Motor neuron (in vitro differentiated cells): ENCODE measurements around the gene ZFP36L2. TPM values are rescaled to one million over a fixed set of nuclear protein-coding genes. Genes with fewer than 3 reads are reported as not detected.

Experiments used
- ATAC-seq, 8 experiments: fragments of 200-7000 bp; cut with Tn5 transposase; replicated peaks in 6 of 8; 2 replicates each; pipeline ENCODE4 v1.8.0; 2021; ENCODE audit warnings: mild to moderate bottlenecking in 8 of 8, moderate library complexity in 8 of 8
- H3K27ac ChIP-seq, 2 donors: fragments of 250-450 bp; sonication (Bioruptor Pico); 2 replicates each; pipeline ENCODE4 v1.9.0; 2021; ENCODE audit warnings: antibody characterized with exemption in 2 of 2, mild to moderate bottlenecking in 2 of 2, moderate library complexity in 1 of 2
- H3K4me1 ChIP-seq, 2 donors: fragments of 250-450 bp; sonication (Bioruptor Pico); replicated peaks in 1 of 2; 2 replicates each; pipeline ENCODE4 v1.6.1; 2021; ENCODE audit warnings: antibody characterized with exemption in 2 of 2, mild to moderate bottlenecking in 2 of 2, moderate library complexity in 1 of 2
- H3K4me3 ChIP-seq, 5 donors: fragments of 250-450 bp; sonication (Bioruptor Pico); 2 replicates each; pipeline ENCODE4 v1.9.0; 2021; ENCODE audit warnings: antibody characterized with exemption in 5 of 5, mild to moderate bottlenecking in 5 of 5, moderate library complexity in 4 of 5
- WGBS, 10 experiments: fragments of 450-650 bp; shearing (Covaris generic); methylation state at CpG; one replicate each; pipeline ENCODE4 v1.0.0; 2022; 5-methylcytosine and 5-hydroxymethylcytosine counted together
- in situ Hi-C, 9 experiments: fragments of 400-800 bp; cut with MboI; loops; one replicate each; pipeline ENCODE4 v1.15.0; 2021; ENCODE audit warnings: low sequenced_read_pairs in 9 of 9, low pct_unique_long_range_greater_than_20kb in 2 of 9; ENCODE audit not compliant: unreplicated experiment in 9 of 9
- total RNA-seq, 8 experiments: library from RNA; unstranded; fragments of 300-600 nt; gene quantifications; 2 replicates each; pipeline versions ENCODE4 v1.2.3 to v1.2.4, GENCODE V29; 2022

Gene ZFP36L2
- total RNA-seq, 8 experiments from 2014 or later, result 2.9 to 27.3 (median 8.6) TPM

DNA sequence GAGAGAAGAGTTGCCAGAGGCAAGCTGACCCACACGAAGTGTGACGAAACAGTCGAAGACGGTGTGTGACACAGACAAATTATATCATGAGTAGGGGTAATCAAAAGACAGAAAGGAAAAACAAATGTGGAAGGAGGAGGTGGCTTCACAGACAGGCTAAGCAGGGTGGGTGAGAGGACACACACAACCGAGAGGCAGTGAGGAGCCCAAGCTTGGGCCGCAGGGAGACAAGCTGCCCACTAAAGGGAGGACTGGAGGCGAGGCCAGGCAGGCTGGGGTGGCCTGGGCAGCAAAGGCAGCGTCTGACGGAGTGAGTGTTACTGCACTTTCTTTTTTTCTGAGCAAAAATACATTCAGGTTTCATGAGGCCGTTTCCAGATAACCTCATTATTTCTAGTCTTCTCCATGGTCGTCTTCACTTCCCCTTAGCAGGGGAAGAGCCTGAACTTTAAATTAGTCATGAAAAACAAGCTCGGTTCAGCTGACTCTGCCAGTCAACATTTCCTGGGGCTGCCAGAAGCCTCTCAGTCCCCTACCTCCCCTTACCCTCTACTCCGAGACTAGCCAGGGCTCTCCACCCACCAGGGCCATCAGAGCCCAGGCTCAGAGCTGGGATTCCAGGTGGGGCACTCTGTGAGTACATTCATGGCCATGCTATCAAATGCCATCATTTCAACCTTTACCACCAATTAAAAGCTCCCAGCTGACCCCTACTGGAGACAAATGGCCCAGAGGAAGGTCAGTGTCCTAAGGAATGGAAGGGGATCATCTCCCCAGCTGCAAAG is 13.8 kb upstream of the ZFP36L2 start:
- Histone ChIP-seq H3K4me3 (no peak overlapping the region), H3K27ac (no peak overlapping the region), H3K4me1 (no peaks in the 10 kb centered on the region)
- 82 to 100% (median 95%) methylated on average over 1 to 12 of the region's 13 CpGs; no CpG with 5 or more reads in 1 of the 10 experiments for WGBS, 10 experiments
- peak in 1 of 8 experiments; percentile 20 for ATAC-seq
- in situ Hi-C loops, result loop anchor here (10.0 to 25.0 kb wide), 6 partner anchors 247 to 415 kb away; no protein-coding TSS in a partner anchor

DNA sequence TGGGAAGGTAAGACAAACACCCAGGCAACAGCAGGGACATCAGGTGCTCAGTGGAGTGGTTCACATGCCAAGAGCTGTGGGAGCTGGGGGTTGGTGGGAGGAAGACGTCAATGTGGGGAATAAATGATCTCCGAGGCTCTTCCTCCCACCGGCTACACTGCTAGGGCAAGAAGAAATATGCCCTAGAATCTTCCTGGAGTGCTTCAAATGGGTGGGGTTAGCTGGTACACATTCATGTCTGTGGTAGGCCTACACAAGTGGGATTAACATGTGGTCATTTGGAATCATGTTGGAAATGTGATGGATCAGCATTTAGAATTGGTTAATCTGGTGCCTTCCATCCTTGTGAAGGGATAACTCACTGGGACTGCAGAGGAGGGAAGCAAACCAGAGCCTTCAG is 12.4 kb upstream of the ZFP36L2 start:
- H3K4me3 ChIP-seq, result no peak overlapping the region
- in situ Hi-C loops, result loop anchor here (10.0 to 25.0 kb wide), 6 partner anchors 248 to 414 kb away; no protein-coding TSS in a partner anchor
- no peaks in the 10 kb centered on the region for H3K4me1 ChIP-seq
- H3K27ac ChIP-seq, result no peak overlapping the region
- 56 to 100% (median 75%) methylated on average over 1 to 3 of the region's 3 CpGs; no CpG with 5 or more reads in 5 of the 10 experiments for whole genome bisulfite sequencing, 10 experiments
- peak in 2 of 8 experiments; percentile 24 to 25 for ATAC-seq

DNA sequence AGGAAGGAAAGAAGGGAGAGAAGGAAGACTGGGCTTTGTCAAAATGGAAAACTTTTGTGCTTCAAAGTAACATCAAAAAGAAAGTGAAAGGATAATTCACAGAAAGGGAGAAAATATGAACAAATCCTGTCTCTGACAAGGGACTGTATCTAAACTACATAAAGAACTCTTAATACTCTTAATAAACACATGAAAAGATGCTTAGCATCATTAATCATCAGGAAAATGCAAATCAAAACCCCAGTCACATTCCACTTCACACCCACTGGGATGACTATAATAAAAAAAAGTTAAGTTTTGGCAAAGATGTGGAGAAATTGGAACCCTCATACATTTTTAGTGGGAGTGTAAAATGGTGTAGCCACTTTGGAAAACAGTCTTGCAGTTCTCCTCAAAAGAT is 11.8 kb upstream of the ZFP36L2 start:
- H3K4me3 ChIP-seq, result no peak overlapping the region
- no peak overlapping the region for H3K27ac ChIP-seq
- in situ Hi-C loops, result loop anchor here (10.0 to 25.0 kb wide), 6 partner anchors 249 to 413 kb away; no protein-coding TSS in a partner anchor
- ATAC-seq, result peak in 2 of 8 experiments; percentile 30 to 51
- no peaks in the 10 kb centered on the region for H3K4me1 ChIP-seq

DNA sequence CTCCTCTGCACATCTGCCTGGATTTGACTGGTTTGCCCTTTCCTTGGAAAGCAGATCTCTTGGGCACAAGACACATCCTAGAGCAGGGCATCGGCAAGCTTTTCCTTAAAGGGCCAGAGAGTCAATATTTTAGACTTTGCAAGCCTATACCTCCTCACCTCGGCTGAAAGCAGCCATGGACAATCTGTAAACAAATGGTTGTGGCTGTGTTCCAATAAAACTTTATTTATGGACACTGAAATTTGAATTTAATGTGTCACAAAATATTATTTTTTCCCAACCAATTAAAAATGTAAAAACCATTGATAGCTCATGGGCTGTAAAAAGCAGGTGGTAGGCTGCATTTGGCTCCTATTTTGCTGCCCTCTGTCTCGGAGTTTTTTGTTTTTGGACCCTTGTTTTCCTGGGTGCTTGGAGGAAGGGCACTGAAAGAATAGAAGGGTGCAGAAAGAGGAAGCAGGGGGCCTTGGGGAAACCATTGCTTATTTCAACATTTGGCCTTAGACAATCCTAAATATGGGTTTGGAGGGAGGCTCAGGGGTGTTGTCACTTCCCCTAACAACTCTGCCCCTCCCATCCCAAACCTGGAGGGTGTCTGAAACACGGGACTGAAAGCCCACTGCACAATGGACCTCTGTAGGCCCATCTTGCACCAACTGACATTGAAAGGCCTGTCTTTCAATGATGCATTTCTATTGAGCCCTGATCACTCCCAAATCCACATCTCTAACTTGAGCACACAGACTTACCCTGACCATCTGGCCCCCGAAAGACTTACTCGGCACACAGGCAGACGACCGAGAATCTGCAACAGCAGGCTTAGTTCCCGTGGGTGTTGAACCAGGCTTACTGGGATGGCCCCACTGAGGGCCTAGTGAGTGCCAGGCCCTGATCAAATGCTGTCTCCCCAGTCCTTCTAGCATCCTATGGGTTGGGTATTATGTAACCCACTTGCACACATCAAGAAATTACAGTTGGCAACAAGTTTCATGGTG is 7.1 kb upstream of the ZFP36L2 start:
- no peaks in the 10 kb centered on the region for H3K4me1 ChIP-seq
- no peak overlapping the region for H3K27ac ChIP-seq
- 59 to 100% (median 83%) methylated on average over 2 to 7 of the region's 9 CpGs; no CpG with 5 or more reads in 3 of the 10 experiments for WGBS, 10 experiments
- ATAC-seq, result no peak
- in situ Hi-C loops, result loop anchor here (10.0 to 25.0 kb wide), 6 partner anchors 254 to 409 kb away; no protein-coding TSS in a partner anchor
- no peak overlapping the region for H3K4me3 ChIP-seq

DNA sequence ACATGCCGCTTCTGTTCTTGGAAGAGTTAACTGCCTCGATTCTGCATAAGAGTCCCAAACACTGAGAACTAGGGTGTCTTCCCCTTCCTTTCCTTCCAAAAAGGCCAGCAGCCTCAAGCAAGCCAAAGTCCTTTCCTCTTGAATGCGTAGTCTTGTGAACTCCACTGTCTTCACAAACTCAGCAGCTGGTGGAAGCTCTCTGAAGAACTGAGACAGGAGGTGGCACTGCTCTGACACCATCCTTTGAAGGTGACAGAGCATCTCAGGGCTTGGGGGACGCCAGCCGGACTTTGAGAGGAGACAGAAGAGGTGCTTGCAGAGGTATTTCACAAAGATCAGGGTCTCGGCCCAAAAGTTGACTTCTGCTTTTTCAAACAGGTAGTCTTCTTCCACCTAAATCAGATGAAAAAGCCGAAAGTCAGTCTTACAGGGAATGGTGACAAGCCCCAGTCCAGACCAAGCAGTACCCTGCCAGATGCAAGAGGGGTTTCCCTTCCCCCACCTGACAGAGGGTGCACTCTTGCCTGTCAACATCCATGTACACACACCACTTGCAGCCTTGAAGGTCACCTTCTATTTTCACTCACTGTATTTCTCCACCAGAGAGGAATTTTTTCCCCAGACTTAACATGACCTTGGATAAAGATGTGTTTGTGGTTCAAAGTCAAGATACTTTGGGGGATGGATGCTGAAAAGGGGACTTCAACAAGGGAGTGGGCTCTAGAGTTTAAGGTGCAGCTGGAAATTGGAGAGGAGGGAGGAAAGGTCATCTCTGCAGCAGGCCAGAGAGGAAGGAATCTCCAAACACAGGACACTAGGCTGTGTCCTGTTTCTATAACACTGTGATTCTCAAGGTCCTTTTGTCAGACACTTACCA is 4.8 kb upstream of the ZFP36L2 start:
- Histone ChIP-seq H3K4me3 (no peak overlapping the region), H3K4me1 (peaks cover 3 to 7% of the 10 kb centered on the region in 2 donors), H3K27ac (no peak overlapping the region)
- in situ Hi-C loops, result loop anchor here (10.0 to 25.0 kb wide), 6 partner anchors 256 to 406 kb away; no protein-coding TSS in a partner anchor
- no peak for ATAC-seq
- 0 to 97% (median 80%) methylated on average over 1 to 7 of the region's 7 CpGs; no CpG with 5 or more reads in 3 of the 10 experiments for WGBS, 10 experiments

DNA sequence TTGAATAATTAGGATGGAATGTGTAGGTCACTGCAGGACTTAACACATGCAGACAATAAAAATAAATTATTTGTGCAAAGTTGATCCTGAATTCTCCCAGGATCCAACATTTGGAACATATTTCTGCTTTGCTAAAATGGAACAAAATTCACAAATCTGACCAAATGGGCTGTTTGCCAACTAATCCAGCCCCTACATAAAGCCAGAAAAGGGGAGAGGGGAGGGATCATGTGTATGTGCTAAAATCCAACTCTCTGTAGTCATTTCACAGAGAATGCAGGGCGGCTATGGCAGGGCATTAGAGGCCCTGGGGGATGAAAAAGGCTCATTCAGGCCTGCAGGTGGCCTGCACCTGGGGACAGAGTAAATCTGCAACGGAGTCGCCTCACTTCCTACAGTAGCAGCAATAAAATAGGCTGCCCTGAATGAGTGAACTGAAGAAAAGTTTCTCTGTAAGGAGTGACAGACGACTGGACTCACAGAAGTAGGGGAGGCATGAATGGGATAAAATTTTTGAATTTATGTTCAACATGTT is 4.0 kb upstream of the ZFP36L2 start:
- in situ Hi-C loops, result loop anchor here (10.0 to 25.0 kb wide), 6 partner anchors 257 to 406 kb away; no protein-coding TSS in a partner anchor
- H3K4me1 ChIP-seq, result peaks cover 3 to 7% of the 10 kb centered on the region in 2 donors

DNA sequence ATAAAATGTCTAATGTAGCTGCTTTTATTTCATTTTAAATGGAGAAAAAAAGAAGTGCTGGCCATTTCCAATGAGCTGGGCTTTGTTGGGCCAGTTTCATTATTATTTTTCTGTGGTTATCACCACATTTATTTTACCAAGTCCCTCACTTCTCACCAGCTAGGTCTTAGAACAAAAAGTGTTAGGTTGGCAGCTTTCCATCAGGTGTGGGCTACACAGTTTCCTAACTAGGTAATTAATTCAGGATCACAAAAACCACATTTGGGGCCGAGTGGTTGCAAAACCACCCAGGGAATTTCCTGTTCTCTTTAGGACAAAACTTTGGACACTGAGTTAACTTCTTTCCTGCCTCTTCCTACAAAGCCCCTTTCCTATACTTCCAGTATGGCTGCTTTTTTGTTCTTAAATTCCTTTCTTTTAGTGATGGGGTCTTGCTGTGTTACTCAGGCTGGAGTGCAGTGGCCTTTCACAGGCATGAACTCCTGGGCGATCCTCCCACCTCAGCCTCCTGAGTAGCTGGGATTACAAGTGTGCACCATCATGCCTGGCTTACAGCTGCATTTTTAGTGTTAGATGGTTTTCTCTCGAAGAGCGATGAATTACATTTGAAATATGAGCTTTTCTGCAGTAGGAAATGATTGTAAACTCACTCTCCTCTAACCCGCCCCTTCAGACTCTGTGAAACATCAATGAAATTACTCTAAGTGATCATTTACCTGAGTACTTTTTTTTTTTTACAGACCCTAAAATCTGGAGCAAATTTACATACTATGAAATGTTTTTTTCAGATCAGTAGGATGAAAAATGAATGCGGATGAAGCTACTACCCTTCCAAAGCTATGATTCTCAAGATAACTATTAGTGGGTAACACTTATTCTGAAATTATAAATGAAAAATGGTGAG is 2.6 kb upstream of the ZFP36L2 start:
- H3K4me3 ChIP-seq, result no peak overlapping the region
- H3K4me1 ChIP-seq, result peaks cover 3 to 7% of the 10 kb centered on the region in 2 donors
- in situ Hi-C loops, result loop anchor here (10.0 to 25.0 kb wide), 7 partner anchors 254 to 392 kb away; no protein-coding TSS in a partner anchor
- no peak for ATAC-seq
- H3K27ac ChIP-seq, result no peak overlapping the region
- 9 to 81% (median 66%) methylated on average over 2 to 5 of the region's 6 CpGs for WGBS, 10 experiments

More for the DNA sequence above, 4.0 kb upstream of the ZFP36L2 start:
- WGBS, 10 experiments, result 64 to 100% (median 84%) methylated on average over 1 to 4 of the region's 4 CpGs; no CpG with 5 or more reads in 6 of the 10 experiments
- ATAC-seq, result no peak
- no peak overlapping the region for H3K4me3 ChIP-seq
- no peak overlapping the region for H3K27ac ChIP-seq

DNA sequence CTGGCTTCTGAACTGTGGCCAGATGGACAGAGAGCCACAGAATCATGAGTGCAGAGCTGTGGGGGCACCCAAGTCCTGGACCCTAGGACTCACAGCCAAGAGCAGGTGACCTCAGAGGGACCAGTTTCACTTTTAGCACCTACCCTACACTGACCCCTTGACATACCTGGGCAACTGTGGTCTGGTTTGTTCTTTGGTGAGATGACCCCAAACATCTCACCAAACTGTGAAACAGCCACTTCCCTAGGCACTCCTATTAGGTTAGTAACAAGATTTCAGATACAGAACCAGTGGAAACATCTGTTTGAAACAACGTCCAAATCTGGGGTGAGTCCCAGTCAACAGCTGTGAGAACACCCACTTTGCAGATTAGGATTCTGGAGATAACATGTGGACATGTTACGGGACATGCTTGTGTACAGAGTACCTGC is 1.9 kb upstream of the ZFP36L2 start:
- in situ Hi-C loops, result loop anchor here (10.0 to 25.0 kb wide), 7 partner anchors 254 to 391 kb away; no protein-coding TSS in a partner anchor
- peaks cover 3 to 7% of the 10 kb centered on the region in 2 donors for H3K4me1 ChIP-seq
- H3K27ac ChIP-seq, result no peak overlapping the region
- ATAC-seq, result no peak
- WGBS, 10 experiments, result 0 to 100% (median 80%) methylated on average over 1 to 2 of the region's 2 CpGs; no CpG with 5 or more reads in 3 of the 10 experiments
- no peak overlapping the region for H3K4me3 ChIP-seq

DNA sequence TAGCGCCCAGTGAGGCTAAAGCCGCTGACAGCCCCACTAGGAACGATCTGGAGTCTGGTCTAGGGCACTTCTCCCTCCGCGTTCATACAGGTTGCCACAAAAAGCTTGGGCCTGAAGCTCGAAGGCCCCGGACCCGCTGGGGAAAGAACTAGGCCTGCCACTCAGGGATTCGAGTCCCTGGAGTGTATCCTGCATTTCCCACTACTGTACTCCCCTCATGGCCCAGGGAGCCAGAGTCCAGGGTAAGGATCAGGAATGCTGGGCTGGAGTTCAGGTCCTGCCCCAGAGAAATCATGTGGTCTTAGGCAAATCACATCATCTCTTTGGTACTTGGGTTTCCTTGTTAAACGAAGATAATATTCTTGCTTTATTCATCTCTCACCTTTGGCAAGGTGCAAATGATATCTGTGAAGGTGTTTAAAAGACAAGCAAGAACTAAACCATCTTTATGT is 1.4 kb upstream of the ZFP36L2 start:
- Histone ChIP-seq H3K27ac (peak overlapping the region; percentile 76 to 94), H3K4me3 (peak overlapping the region; percentile 48 to 77 (median 60)), H3K4me1 (peaks cover 3 to 7% of the 10 kb centered on the region in 2 donors)
- in situ Hi-C loops, result loop anchor here (10.0 to 25.0 kb wide), 7 partner anchors 253 to 391 kb away; no protein-coding TSS in a partner anchor
- no peak for ATAC-seq
- WGBS, 10 experiments, result 0 to 100% (median 34%) methylated on average over 1 to 6 of the region's 10 CpGs; no CpG with 5 or more reads in 4 of the 10 experiments

DNA sequence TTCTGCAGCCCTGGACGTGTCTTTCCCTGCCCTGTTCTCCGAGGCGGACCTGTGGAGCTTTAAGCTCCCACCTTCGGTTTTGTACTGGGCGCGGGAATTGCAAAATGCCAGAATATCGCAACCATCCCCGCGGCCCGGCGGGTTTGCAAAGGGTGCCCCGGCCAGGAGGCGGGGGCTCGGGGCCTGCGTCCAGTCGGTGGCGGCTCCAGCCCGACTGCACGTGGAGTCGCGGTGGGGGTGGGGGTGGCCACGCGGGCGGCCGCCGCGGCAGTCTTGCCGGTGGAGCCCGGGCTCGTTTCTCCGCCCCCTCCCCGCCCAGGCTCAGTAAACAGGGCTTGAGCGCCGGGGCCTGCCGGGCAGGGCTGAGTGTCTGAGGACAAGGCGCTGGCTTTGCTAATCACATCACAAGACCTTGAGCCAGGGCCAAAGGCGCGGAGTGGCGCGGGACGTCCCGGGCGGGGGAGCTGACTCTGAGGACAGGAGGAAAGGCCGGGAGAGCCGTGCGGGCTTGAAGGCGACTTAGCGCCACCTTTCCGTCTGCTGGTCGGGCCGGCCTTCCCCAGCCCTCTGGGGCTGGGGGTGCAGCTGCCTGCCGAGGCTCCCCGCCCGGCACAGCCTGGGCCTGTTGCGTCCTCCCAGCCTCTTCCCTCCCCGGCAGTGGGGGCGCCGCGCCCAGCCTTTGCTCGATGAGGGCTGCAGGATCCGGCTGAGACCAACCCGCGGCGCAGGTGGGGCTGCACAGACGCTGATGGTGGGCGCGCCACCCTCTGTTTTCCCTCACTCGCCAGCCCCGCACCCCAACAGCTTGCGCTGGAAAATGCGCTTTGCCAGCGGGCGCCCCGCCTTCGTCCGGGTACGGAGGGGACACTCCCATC is 786 bp upstream of the ZFP36L2 start:
- H3K4me1 ChIP-seq, result peaks cover 3 to 7% of the 10 kb centered on the region in 2 donors
- peak overlapping the region; percentile 48 to 77 (median 60) for H3K4me3 ChIP-seq
- H3K27ac ChIP-seq, result peak overlapping the region; percentile 76 to 94
- ATAC-seq, result peak; percentile 41 to 74 (median 70)
- 0 to 2% (median 0%) methylated on average over 1 to 18 of the region's 77 CpGs; no CpG with 5 or more reads in 6 of the 10 experiments for WGBS, 10 experiments
- in situ Hi-C loops, result loop anchor here (10.0 to 25.0 kb wide), 7 partner anchors 252 to 390 kb away; no protein-coding TSS in a partner anchor
